Adrenal gland (tissue), 12 donors: ENCODE results near the gene COL4A1. TPM values are rescaled to one million over a fixed set of nuclear protein-coding genes. Genes with fewer than 3 reads are reported as not detected.

Experiments used
- DNase-seq, 7 donors: peaks; one replicate each; pipeline ENCODE4 v3.0.0-alpha.2; 2019 to 2020
- H3K27ac ChIP-seq, 5 donors: fragments of 200-600 bp; sonication (generic) in 4 of 5; 1 replicate in 3 of 5; 2 replicates in 2 of 5; pipeline versions ENCODE4 v1.5.1 to v1.8.0; 2016 to 2020; ENCODE audit warnings: mild to moderate bottlenecking in 1 of 5
- H3K27me3 ChIP-seq: fragments of 200-600 bp; 2 replicates; pipeline ENCODE4 v1.8.0; 2021
- H3K36me3 ChIP-seq, 2 donors: fragments of 200-600 bp; replicated peaks in 1 of 2; 1 replicate in 1 of 2; 2 replicates in 1 of 2; pipeline versions ENCODE4 v1.5.1 to v1.8.0; 2018 to 2022
- H3K4me1 ChIP-seq, 2 donors: fragments of 200-600 bp; replicated peaks in 1 of 2; 1 replicate in 1 of 2; 2 replicates in 1 of 2; pipeline versions ENCODE4 v1.5.1 to v1.8.0; 2018 to 2021
- H3K4me3 ChIP-seq, 4 donors: fragments of 200-600 bp; sonication (generic) in 3 of 4; one replicate each; pipeline ENCODE4 v1.5.1; 2016 to 2018
- H3K9me3 ChIP-seq, 3 donors: fragments of 200-600 bp; sonication (generic) in 1 of 3; replicated peaks in 1 of 3; 1 replicate in 2 of 3; 2 replicates in 1 of 3; pipeline versions ENCODE4 v1.5.1 to v1.8.0; 2016 to 2021
- CTCF ChIP-seq, 6 experiments: fragments of 450-650 bp in 4 of 6; fragments of 200-600 bp in 2 of 6; sonication (generic) in 1 of 6; IDR thresholded peaks; 1 replicate in 5 of 6; 2 replicates in 1 of 6; pipeline versions ENCODE4 v1.5.1 to v1.8.0; 2016 to 2021; ENCODE audit warnings: antibody characterized with exemption in 6 of 6, mild to moderate bottlenecking in 2 of 6, moderate library complexity in 1 of 6
- POLR2A ChIP-seq, 2 donors: fragments of 450-650 bp; IDR thresholded peaks; one replicate each; pipeline ENCODE4 v1.6.1; 2017; ENCODE audit warnings: antibody characterized with exemption in 2 of 2, mild to moderate bottlenecking in 2 of 2, moderate library complexity in 1 of 2
- WGBS, 4 donors: extraction: QIAGEN DNeasy Blood & Tissue Kit in 2 of 4; methylation state at CpG; one replicate each; pipeline versions ENCODE4 v1.1.5 to v1.1.7; 2013 to 2017; 5-methylcytosine and 5-hydroxymethylcytosine counted together
- intact Hi-C, 2 donors: fragments of 100-400 bp; cut with DNase I; formaldehyde crosslinking; loops; one replicate each; pipeline versions ENCODE4 v1.14.1 to v1.15.0; 2022 to 2023
- polyA plus RNA-seq, 3 donors: library from polyadenylated mRNA; stranded (reverse); fragments of 200-250 nt in 2 of 3; fragments of 350-450 nt in 1 of 3; fragmentation: Illumina TruSeq in 1 of 3; extraction: RNeasy Lipid Tissue Mini Kit (QIAGEN cat#74804) in 1 of 3; gene quantifications; one replicate each; pipeline ENCODE4 v1.2.3, GENCODE V29; 2013 to 2014
- total RNA-seq, 9 donors: library from RNA; depleted of rRNA in 4 of 9; stranded (reverse); fragments of >200 nt in 4 of 9; fragments of 120-200 nt in 1 of 9; fragmentation: NEBNext Ultra II Directional in 1 of 9; extraction: Animal tissue kit (Norgen Biotek cat#: 25700) in 1 of 9; gene quantifications; one replicate each; pipeline versions ENCODE4 v1.1.0 to v1.2.4, GENCODE V29; 2013 to 2023
- donor health status: healthy with polysubstance abuse.
- donor health status: Bipolar disorder and iron deficiency.
- donor health status: DM: yes; HTN: yes; CAD: no.
- donor health status: DM: no; HTN: no; CAD: no.
- donor health status: DM: no; HTN: no; CAD: no.
- donor health status: DM: yes; HTN: yes; CAD: no.

The COL4A1 gene
- total and polyA plus RNA-seq, 12 donors: 62.4 to 364 (median 183) TPM

GRCh38 chr13:110237875-110238817 is 68.8 kb downstream of the COL4A1 start:
- H3K27ac ChIP-seq: peak overlapping the region in 2 of 5 donors; percentile 46 to 69
- peaks cover 0 to 4% of the 10 kb centered on the region in 2 donors for H3K36me3 ChIP-seq
- no peaks in the 10 kb centered on the region for H3K9me3 ChIP-seq
- no peak overlapping the region for H3K4me3 ChIP-seq
- H3K4me1 ChIP-seq: peaks cover 0 to 22% of the 10 kb centered on the region in 2 donors
- 55 to 64% (median 59%) methylated on average over 5 of the region's 5 CpGs for WGBS, 4 donors
- TF ChIP-seq POLR2A (IDR thresholded peaks at IDR 0.05): no peak
- no peak for TF ChIP-seq CTCF (IDR thresholded peaks at IDR 0.05)
- intact Hi-C loops: loop anchor here in 1 of 2 donors (5.0 kb wide), 1 partner anchor 184 kb away; no protein-coding TSS in a partner anchor
- DNase-seq: no peak
- H3K27me3 ChIP-seq: no peaks in the 10 kb centered on the region

DNA sequence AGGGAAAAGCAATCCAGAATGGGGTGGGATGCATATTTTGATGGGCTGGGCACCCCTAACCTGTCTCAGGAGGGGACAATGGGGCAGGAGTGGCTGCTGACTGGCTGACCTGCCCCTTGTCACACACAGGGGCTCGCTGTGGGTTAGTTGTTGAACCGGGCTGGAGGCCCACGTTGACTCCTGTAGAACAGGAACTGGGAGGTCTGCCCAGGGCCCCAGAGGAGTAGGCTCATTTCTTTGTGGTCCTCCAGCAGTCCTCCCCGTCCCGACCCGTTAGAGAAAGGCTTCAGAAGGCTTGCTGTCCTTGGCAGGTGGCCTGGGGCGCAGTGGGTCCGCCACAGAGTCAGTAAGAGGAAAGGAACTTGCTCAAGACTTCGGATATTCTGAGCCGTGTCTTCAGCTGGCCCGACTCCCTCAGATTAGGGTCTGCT is 70.1 kb downstream of the COL4A1 start:
- no peak for TF ChIP-seq POLR2A (IDR thresholded peaks at IDR 0.05)
- no peak for TF ChIP-seq CTCF (IDR thresholded peaks at IDR 0.05)
- H3K36me3 ChIP-seq: peaks cover 0 to 4% of the 10 kb centered on the region in 2 donors
- peak in 3 of 7 donors; percentile 10 to 58 (median 38) for DNase-seq
- 66 to 75% (median 73%) methylated on average over 2 to 11 of the region's 11 CpGs for WGBS, 4 donors
- no peaks in the 10 kb centered on the region for H3K9me3 ChIP-seq
- no peaks in the 10 kb centered on the region for H3K27me3 ChIP-seq
- H3K4me3 ChIP-seq: no peak overlapping the region
- peak overlapping the region in 2 of 5 donors; percentile 46 to 69 for H3K27ac ChIP-seq
- intact Hi-C loops: loop anchor here in 1 of 2 donors (5.0 kb wide), 1 partner anchor 185 kb away; no protein-coding TSS in a partner anchor
- peaks cover 0 to 16% of the 10 kb centered on the region in 2 donors for H3K4me1 ChIP-seq

GRCh38 chr13:110236431-110236830 is 70.5 kb downstream of the COL4A1 start:
- DNase-seq: peak in 1 of 7 donors; percentile 7
- Histone ChIP-seq H3K27ac (peak overlapping the region in 2 of 5 donors; percentile 46 to 69), H3K4me1 (peaks cover 0 to 16% of the 10 kb centered on the region in 2 donors), H3K27me3 (no peaks in the 10 kb centered on the region), H3K4me3 (no peak overlapping the region), H3K9me3 (no peaks in the 10 kb centered on the region), H3K36me3 (peaks cover 0 to 4% of the 10 kb centered on the region in 2 donors)
- TF ChIP-seq CTCF (IDR thresholded peaks at IDR 0.05) (no peak), POLR2A (IDR thresholded peaks at IDR 0.05) (no peak)
- intact Hi-C loops: loop anchor here in 1 of 2 donors (5.0 kb wide), 1 partner anchor 186 kb away; no protein-coding TSS in a partner anchor
- WGBS, 4 donors: 89 to 94% (median 93%) methylated on average over 10 of the region's 10 CpGs

DNA sequence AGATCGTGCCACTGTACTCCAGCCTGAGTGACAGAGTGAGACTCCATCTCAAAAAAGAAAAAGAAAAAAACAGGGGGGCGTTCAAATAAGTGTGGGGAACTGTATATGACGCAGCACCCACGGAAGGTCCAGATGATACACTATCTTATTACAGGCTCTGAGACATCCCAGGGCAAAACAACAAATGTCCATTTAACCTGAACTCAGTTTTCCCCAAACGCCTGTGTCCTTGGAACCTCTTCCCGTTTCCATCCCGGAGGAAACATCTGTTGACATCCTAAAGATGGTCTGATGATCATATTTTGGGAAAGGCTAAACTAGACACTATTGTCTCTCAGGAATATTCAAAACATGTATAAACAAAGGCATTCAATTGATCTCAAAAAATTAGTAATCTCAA is 72.4 kb downstream of the COL4A1 start:
- Histone ChIP-seq H3K9me3 (no peaks in the 10 kb centered on the region), H3K4me1 (peaks cover 0 to 16% of the 10 kb centered on the region in 2 donors), H3K36me3 (peaks cover 0 to 4% of the 10 kb centered on the region in 2 donors), H3K4me3 (no peak overlapping the region), H3K27me3 (no peaks in the 10 kb centered on the region), H3K27ac (peak overlapping the region in 2 of 5 donors; percentile 7 to 84)
- DNase-seq: peak in 1 of 7 donors; percentile 38
- no peak for TF ChIP-seq POLR2A (IDR thresholded peaks at IDR 0.05)
- no peak for TF ChIP-seq CTCF (IDR thresholded peaks at IDR 0.05)
- WGBS, 4 donors: 62 to 80% (median 76%) methylated on average over 7 of the region's 7 CpGs
- intact Hi-C loops: loop anchor here in 1 of 2 donors (5.0 kb wide), 1 partner anchor 178 kb away; no protein-coding TSS in a partner anchor
